NCI-H1694 treated with DMSO at 0.1 percent for 48 hours (cell line): ENCODE data around the gene CCDC85C.

Experiments used
- DNase-seq: peaks from one replicate; lab custom pipeline; 2025; lab: John Stamatoyannopoulos, UW

The CCDC85C gene

GRCh38 chr14:99522934-99523703, 80.9 kb downstream of the CCDC85C start:
- no peak for DNase-seq

GRCh38 chr14:99522457-99522891, 81.5 kb downstream of the CCDC85C start:
- peak; percentile 35 for DNase-seq

- DNase-seq, result no peak
Observed at GRCh38 chr14:99522025-99522401, 82.0 kb downstream of the CCDC85C start.

- no peak for DNase-seq
Observed at GRCh38 chr14:99521176-99522024, 82.6 kb downstream of the CCDC85C start.

GRCh38 chr14:99520571-99521081, 83.4 kb downstream of the CCDC85C start:
- DNase-seq, result no peak

- DNase-seq, result no peak
Observed at GRCh38 chr14:99519931-99520421, 84.0 kb downstream of the CCDC85C start.

GRCh38 chr14:99519347-99519881, 84.6 kb downstream of the CCDC85C start:
- DNase-seq, result no peak

- peak; percentile 77 for DNase-seq
Observed at GRCh38 chr14:99518441-99519346, 85.3 kb downstream of the CCDC85C start.

- no peak for DNase-seq
Observed at GRCh38 chr14:99517643-99518381, 86.2 kb downstream of the CCDC85C start.

- DNase-seq, result no peak
Observed at GRCh38 chr14:99516871-99517642, 87.0 kb downstream of the CCDC85C start.

GRCh38 chr14:99516156-99516870, 87.7 kb downstream of the CCDC85C start:
- DNase-seq, result no peak

- no peak for DNase-seq
Observed at GRCh38 chr14:99515301-99516155, 88.5 kb downstream of the CCDC85C start.

GRCh38 chr14:99514552-99515300, 89.3 kb downstream of the CCDC85C start:
- no peak for DNase-seq

GRCh38 chr14:99513946-99514551, 90.0 kb downstream of the CCDC85C start:
- DNase-seq, result no peak

GRCh38 chr14:99513183-99513694, 90.8 kb downstream of the CCDC85C start:
- DNase-seq, result no peak

GRCh38 chr14:99512571-99513182, 91.3 kb downstream of the CCDC85C start:
- no peak for DNase-seq

GRCh38 chr14:99512110-99512449, 91.9 kb downstream of the CCDC85C start:
- DNase-seq, result no peak
